Activated CD4-positive, alpha-beta T cell treated with anti-CD3 and anti-CD28 coated beads for 24 hours (primary cell): ENCODE data around the gene CFAP107.
"Not testable (repeated sequence)": the region's sequence is repeated elsewhere in the genome, so short reads cannot be mapped to it uniquely, and the experiment has no call there.

Experiments
- DNase-seq, 2 donors: peaks; one replicate each; pipeline ENCODE4 v3.0.0-alpha.2; 2020; ENCODE audit warnings: low read depth in 2 of 2

Gene CFAP107

DNA sequence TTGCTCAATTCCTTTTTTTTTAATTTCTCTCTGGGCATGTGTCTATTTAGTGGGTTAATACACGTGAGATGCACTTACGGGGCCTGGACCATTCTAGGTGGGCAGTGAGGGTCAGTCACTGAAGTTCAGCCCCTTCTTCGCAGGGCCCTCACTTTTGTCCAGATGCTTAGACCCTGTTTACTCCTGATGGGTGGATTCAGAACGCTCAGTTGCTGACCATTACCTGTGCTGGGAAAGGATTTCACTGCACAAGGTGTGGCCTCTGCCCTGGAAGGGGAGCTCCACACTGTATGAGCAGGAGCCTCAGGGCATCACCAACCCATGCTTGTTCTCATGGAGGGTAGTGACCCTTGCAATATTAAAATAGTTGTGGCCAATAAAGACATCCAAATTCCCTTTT, 32.1 kb downstream of the CFAP107 start:
- no peak for DNase-seq

DNA sequence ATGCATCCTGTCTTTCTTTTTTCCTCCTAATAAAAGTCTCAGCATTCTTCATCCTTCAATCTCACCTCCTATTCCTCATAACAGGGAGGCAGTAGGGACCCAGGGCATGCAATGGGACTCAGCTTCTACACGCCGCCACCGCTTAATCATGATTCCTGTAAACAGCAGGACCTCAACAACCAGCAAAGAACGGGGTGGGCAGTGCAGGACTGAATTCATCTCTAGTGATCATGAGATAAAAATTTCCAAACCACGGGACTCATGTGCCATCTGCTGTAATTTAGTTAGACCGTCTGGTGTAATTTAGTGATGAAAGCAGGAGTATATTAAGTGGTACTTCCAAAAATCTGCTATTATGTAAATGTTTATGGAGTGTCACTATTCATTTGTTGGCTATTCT, 32.9 kb downstream of the CFAP107 start:
- DNase-seq = no peak

DNA sequence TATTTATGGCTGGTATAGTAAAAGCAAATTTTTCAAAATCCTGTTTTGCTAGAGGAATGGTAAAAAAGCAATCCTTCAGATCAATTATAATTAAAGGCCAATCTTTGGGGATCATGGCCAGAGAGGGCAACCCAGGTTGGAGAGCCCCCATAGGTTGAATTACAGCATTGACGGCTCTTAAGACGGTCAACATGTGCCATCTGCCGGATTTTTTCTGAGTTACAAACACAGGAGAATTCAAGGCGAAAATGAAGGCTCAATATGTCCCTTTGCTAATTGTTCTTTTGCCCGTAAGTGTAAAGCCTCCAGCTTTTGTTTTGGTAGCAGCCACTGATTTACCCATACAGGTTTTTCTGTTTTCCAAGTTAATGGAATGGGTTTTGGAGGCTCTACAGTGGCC, 35.5 kb downstream of the CFAP107 start:
- not testable (repeated sequence) for DNase-seq

DNA sequence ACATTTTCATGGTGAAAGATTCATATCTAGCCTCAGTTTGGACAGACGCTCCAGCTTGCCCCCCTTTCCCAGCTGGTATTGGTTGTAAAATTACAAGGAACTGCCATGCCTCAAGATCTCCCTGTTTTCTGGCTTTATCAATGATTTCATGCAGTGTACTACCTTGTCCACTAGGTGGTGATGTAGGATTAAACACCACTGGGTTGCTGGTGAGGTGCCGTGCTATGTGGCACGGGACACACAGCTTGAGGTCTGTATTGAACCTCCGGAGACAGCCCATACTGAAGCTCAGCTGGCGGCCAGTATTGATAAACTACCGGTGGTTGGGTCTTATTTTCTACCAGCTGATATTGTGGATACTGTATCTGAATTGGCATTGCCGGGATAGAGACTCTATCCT, 37.8 kb downstream of the CFAP107 start:
- DNase-seq = not testable (repeated sequence)

DNA sequence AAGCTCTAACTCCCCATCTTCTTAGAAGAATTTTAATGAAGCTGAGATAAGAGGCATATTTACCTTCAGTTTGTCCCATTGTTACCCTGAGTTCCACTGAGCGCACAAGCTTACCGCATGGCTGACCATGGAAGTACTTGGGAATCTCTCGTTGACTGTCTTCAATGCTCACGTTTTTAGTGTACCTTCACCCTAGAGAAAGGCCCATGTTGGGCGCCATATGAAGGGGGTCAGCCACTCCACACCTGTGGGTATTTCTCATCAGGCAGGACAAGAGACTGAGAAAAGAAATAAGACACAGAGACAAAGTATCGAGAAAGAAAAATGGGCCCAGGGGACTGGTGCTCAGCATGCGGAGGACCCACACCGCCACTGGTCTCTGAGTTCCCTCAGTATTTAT, 38.7 kb downstream of the CFAP107 start:
- not testable (repeated sequence) for DNase-seq

DNA sequence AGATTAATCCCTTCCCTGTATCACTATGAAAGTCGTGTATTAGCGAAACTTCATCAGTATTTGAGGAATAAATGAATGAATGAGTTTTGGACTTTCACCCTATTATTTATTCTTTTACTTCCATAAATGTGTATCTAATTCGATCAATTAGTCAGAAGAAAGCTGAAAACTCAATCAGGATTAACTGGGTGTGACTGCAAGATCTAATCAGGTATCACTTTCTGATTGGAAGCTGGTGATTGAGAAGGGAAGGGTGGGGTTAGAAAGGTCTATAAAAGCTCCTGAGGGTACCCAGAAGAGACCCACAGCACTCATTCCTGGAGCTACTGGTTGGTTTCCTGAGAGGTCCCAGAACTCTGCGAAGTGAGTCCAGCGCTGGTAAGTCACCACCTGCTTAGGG, 45.1 kb downstream of the CFAP107 start, which contains the start of gene PRAMEF1:
Gene PRAMEF1, plus strand, starts transcription at position 301 of the 400 bp plus-strand sequence. CDS start 1,831 bp downstream, outside the sequence.
- DNase-seq = not testable (repeated sequence)

DNA sequence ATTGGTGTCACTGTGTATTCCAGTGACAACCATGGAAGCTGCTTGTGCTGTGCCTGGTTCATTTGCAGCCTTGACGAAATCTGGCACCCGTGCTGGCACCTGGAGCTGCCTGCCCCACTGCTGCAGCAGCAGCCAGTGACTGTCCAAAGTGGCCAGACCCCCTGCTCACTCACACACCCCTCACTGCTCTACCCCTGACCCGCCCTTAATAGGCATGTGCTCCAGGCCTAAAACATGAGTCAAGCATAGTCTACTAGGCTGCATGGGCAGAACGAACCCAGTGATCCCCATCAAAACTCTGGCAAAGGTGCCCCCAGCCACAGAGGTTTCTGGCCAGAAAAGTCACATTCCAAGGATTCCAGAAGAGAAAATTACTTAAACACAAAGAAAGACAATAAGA, 52.9 kb downstream of the CFAP107 start:
- DNase-seq = no peak

DNA sequence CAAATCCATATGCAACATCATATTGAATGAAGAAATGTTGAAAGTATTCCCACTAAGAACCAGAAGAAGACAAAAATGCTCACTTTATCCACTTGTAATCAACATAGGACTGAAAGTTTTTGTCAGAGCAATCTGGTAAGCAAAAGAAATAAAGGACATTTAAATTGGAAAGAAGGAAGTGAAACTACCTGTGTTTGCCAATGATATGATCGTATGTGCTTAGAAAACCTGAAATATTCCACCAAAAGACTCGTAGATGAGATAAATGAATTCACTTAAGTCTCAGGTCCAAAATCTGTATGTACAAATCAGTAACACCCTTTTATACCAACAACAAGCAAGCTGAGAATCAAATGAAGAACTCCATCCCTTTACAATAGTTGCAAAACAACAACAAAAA, 53.7 kb downstream of the CFAP107 start:
- no peak for DNase-seq

DNA sequence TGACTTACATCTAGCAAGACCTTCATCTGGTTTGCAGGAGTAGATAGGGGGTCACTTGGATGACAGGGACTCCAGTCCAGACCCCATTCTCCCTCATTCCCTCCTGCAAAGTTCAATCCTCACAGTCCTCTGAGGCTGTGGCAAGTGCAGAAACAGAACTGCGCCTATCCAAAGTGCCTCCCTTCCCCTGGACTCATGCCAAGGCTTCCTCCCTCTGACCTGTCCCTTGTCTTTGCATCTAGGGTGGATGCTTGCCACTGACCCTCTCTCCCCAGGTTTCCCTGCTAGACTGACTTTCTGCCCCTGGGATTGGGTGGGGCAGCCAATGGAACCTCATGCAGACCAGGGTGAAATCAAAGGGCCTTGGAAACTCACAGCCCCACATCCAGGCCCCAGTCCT, 63.9 kb downstream of the CFAP107 start:
- no peak for DNase-seq

DNA sequence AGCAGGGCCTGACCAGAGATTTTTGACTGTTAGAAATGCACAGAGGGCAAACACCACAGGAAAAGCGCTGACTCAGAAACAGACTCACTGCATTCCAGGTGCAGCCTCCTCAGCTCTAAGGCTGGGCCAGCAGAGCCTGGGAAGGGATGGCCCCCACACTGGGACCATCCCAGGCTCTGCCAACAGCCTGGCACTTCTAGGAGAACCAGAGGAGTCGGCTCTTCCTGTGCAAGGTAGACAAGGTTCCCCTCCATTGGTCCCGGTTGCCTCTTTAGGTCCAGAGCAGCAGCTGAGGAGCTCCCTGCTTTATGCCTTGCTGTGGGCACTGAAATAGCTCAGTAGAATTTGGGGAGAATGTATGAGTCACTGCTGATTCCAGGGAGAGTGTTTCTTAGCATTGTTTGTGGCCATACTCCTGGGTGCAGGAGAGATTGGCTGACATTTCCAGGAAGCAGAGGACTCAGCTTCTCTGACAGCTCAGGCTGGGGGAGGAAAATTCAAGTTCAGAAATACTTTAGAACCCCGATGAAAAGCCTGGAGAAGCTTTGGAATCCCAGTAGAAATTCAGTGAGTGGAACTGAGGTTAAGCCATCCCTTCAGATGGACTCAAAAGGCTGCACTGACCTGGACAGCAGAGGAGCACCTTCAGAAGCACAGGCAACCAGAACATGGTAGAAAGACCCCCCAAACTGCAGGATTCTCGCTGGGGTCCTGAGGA, 64.8 kb downstream of the CFAP107 start:
- DNase-seq = no peak

DNA sequence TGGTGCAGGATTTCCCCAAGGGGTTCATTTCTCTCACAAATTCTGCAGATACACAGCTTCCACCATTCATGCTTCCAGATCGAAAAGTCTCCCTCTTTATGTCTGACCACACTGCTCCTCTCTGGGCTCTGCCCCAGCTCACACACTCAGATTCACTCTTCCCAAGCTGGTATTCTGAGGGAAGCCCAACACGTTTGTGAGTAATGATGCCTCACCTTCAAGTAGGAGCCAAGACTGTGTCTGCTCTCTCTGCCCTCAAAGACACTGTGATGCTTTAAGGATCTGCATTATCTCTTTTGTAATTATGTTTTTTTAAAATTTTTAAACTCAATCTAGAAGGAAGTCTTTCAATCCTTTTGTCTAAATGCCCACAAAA, 65.4 kb downstream of the CFAP107 start:
- no peak for DNase-seq
